Caco-2 (cell line): ENCODE results near the gene LRRC1. TPM values are rescaled to one million over a fixed set of nuclear protein-coding genes. Genes with fewer than 3 reads are reported as not detected.

ENCODE experiments used
- BruUV-seq: library from RNA; stranded (reverse); fragments of 400-500 nt; replicated peaks from 2 replicates; lab custom pipeline; 2021; lab: Mats Ljungman, UMichigan
- CTCF ChIA-PET: fragments of 300-600 bp; sonication (Branson Sonifier 250); formaldehyde crosslinking; loops from one replicate; lab custom pipeline; 2022; ENCODE audit warnings: antibody characterized with exemption; lab: Charles Lee
- POLR2A ChIA-PET: fragments of 300-600 bp; sonication (Branson Sonifier 250); formaldehyde crosslinking; loops from one replicate; lab custom pipeline; 2022; ENCODE audit warnings: antibody characterized with exemption; lab: Charles Lee
- DNase-seq, 2 experiments: peaks; one replicate each; pipeline versions ENCODE4 v3.0.0 to v3.0.0-alpha.2; 2020 to 2022
- H3K27me3 ChIP-seq: replicated peaks from 2 replicates; pipeline ENCODE4 v1.6.0; 2011; ENCODE audit warnings: low read length; ENCODE audit not compliant: control insufficient read depth, insufficient read depth
- H3K36me3 ChIP-seq: 2 replicates; pipeline ENCODE4 v1.5.1; 2011; ENCODE audit warnings: low read length; ENCODE audit not compliant: control insufficient read depth, insufficient read depth
- H3K4me1 ChIP-seq: fragments of 250-450 bp; sonication (Bioruptor Pico); 2 replicates; pipeline ENCODE4 v1.5.1; 2020; ENCODE audit warnings: mild to moderate bottlenecking
- H3K4me3 ChIP-seq: 2 replicates; pipeline ENCODE4 v1.5.1; 2011; ENCODE audit warnings: low read depth, mild to moderate bottlenecking, control low read depth, low read length
- H3K9me3 ChIP-seq: fragments of 250-450 bp; sonication (Bioruptor Pico); 2 replicates; pipeline ENCODE4 v1.5.1; 2020; ENCODE audit warnings: mild to moderate bottlenecking, moderate library complexity
- H3K27ac Mint-ChIP-seq: one replicate; pipeline ENCODE4 v1.8.0; 2022; ENCODE audit warnings: mixed read lengths; ENCODE audit not compliant: unreplicated experiment
- H3K27me3 Mint-ChIP-seq: one replicate; pipeline ENCODE4 v1.8.0; 2022; ENCODE audit warnings: mixed read lengths; ENCODE audit not compliant: insufficient read depth, unreplicated experiment
- H3K36me3 Mint-ChIP-seq: one replicate; pipeline ENCODE4 v1.8.0; 2022; ENCODE audit warnings: mild to moderate bottlenecking, mixed read lengths; ENCODE audit not compliant: insufficient read depth, unreplicated experiment
- H3K4me1 Mint-ChIP-seq: one replicate; pipeline ENCODE4 v1.8.0; 2022; ENCODE audit warnings: low read depth, mixed read lengths; ENCODE audit not compliant: unreplicated experiment
- H3K4me3 Mint-ChIP-seq: one replicate; pipeline ENCODE4 v1.8.0; 2022; ENCODE audit warnings: mild to moderate bottlenecking, moderate library complexity, mixed read lengths; ENCODE audit not compliant: unreplicated experiment
- H3K9me3 Mint-ChIP-seq: one replicate; pipeline ENCODE4 v1.8.0; 2022; ENCODE audit warnings: mixed read lengths; ENCODE audit not compliant: unreplicated experiment
- intact Hi-C: fragments of 100-400 bp; cut with micrococcal nuclease; formaldehyde crosslinking; loops from one replicate; pipeline ENCODE4 v1.10.0; 2022; ENCODE audit not compliant: unreplicated experiment
- total RNA-seq: library from RNA; stranded (reverse); gene quantifications from 2 replicates; pipeline ENCODE4 v1.2.3, GENCODE V29; 2022
- TF ChIP-seq, protein P1 (sequence below), 2 experiments: fragments of 200-600 bp in 1 of 2; IDR thresholded peaks; 1 replicate in 1 of 2; 2 replicates in 1 of 2; pipeline versions ENCODE4 v1.5.1 to v1.8.0; 2011 to 2022; ENCODE audit warnings: antibody characterized with exemption in 1 of 2, control low read depth in 1 of 2, inconsistent platforms in 1 of 2, low read depth in 1 of 2, low read length in 1 of 2, mild to moderate bottlenecking in 1 of 2, moderate library complexity in 1 of 2; ENCODE audit not compliant: insufficient read depth in 1 of 2, severe bottlenecking in 1 of 2, unreplicated experiment in 1 of 2

LRRC1 gene
- total RNA-seq, 1 experiment from 2014 or later = 60.8 TPM

GRCh38 chr6:53808302-53808881, 13.6 kb downstream of the LRRC1 start:
- DNase-seq = no peak
- Mint-ChIP-seq H3K27me3 (no peaks in the 10 kb centered on the region), H3K9me3 (no peaks in the 10 kb centered on the region), H3K4me1 (peaks cover 32% of the 10 kb centered on the region), H3K36me3 (peaks cover 28% of the 10 kb centered on the region), H3K27ac (no peak overlapping the region), H3K4me3 (no peak overlapping the region)
- ChIA-PET POLR2A (interaction anchor here (1.4 kb wide), 1 partner anchor 14 kb away, joined by 5 read pairs; the partner anchor contains the start of gene LRRC1), CTCF (no interaction called here)
- TF ChIP-seq, protein P1, sequence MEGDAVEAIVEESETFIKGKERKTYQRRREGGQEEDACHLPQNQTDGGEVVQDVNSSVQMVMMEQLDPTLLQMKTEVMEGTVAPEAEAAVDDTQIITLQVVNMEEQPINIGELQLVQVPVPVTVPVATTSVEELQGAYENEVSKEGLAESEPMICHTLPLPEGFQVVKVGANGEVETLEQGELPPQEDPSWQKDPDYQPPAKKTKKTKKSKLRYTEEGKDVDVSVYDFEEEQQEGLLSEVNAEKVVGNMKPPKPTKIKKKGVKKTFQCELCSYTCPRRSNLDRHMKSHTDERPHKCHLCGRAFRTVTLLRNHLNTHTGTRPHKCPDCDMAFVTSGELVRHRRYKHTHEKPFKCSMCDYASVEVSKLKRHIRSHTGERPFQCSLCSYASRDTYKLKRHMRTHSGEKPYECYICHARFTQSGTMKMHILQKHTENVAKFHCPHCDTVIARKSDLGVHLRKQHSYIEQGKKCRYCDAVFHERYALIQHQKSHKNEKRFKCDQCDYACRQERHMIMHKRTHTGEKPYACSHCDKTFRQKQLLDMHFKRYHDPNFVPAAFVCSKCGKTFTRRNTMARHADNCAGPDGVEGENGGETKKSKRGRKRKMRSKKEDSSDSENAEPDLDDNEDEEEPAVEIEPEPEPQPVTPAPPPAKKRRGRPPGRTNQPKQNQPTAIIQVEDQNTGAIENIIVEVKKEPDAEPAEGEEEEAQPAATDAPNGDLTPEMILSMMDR (IDR thresholded peaks at IDR 0.05; ENCODE audit: insufficient read depth in 1 of 2, low read depth in 1 of 2, low read length in 1 of 2, severe bottlenecking in 1 of 2, unreplicated experiment in 1 of 2) = no peak
- peaks cover 29% of the 10 kb centered on the region for H3K4me1 ChIP-seq
- intact Hi-C loops = no loop called here
- H3K27me3 ChIP-seq = no peaks in the 10 kb centered on the region
- no peaks in the 10 kb centered on the region for H3K36me3 ChIP-seq
- H3K9me3 ChIP-seq = no peaks in the 10 kb centered on the region
- no TSS peak for BruUV-seq
- H3K4me3 ChIP-seq = no peak overlapping the region

GRCh38 chr6:53809691-53810090, 14.9 kb downstream of the LRRC1 start:
- Histone ChIP-seq H3K4me1 (peaks cover 42% of the 10 kb centered on the region), H3K9me3 (no peaks in the 10 kb centered on the region), H3K27me3 (no peaks in the 10 kb centered on the region), H3K36me3 (no peaks in the 10 kb centered on the region), H3K4me3 (no peak overlapping the region)
- CTCF ChIA-PET = no interaction called here
- intact Hi-C loops = loop anchor here (5.0 kb wide), 1 partner anchor 38 kb away; no protein-coding TSS in a partner anchor
- H3K9me3 Mint-ChIP-seq = no peaks in the 10 kb centered on the region
- POLR2A ChIA-PET = no interaction called here
- H3K36me3 Mint-ChIP-seq = peaks cover 22% of the 10 kb centered on the region
- no peak overlapping the region for H3K27ac Mint-ChIP-seq
- peaks cover 36% of the 10 kb centered on the region for H3K4me1 Mint-ChIP-seq
- no peak overlapping the region for H3K4me3 Mint-ChIP-seq
- DNase-seq = no peak
- BruUV-seq = no TSS peak
- no peaks in the 10 kb centered on the region for H3K27me3 Mint-ChIP-seq
- TF ChIP-seq, protein P1 (IDR thresholded peaks at IDR 0.05; ENCODE audit: insufficient read depth in 1 of 2, low read depth in 1 of 2, low read length in 1 of 2, severe bottlenecking in 1 of 2, unreplicated experiment in 1 of 2) = no peak

DNA sequence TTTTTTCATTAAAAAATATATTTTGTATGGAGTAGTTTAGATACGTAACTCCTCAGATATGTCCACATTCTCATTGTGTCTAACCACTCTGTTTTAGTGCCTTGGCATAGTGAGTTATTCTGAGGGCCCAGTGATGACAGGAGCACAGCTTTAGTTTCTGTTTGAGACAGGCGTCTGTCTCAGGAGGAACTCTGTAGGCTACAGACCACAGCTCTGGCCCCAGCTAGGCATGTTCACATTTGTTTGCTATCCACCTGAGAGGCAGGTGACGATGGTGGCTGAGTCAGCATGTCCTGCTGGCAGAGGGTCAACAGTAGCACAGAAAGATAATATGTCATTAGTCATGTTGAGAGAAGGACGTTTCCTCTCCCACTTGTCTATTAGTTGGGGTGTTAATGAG, 16.3 kb downstream of the LRRC1 start:
- CTCF ChIA-PET = interaction anchor here (2.0 kb wide), 1 partner anchor 145 kb away, joined by 7 read pairs; no protein-coding TSS in a partner anchor
- H3K4me3 ChIP-seq = no peak overlapping the region
- Mint-ChIP-seq H3K4me1 (peaks cover 26% of the 10 kb centered on the region), H3K27me3 (no peaks in the 10 kb centered on the region), H3K9me3 (no peaks in the 10 kb centered on the region), H3K36me3 (peaks cover 27% of the 10 kb centered on the region), H3K4me3 (no peak overlapping the region), H3K27ac (peak overlapping the region; percentile 37)
- peak; percentile 62 to 71 for DNase-seq
- TF ChIP-seq, protein P1 (IDR thresholded peaks at IDR 0.05; ENCODE audit: insufficient read depth in 1 of 2, low read depth in 1 of 2, low read length in 1 of 2, severe bottlenecking in 1 of 2, unreplicated experiment in 1 of 2) = no peak
- intact Hi-C loops = loop anchor here (1.0 to 5.0 kb wide), 2 partner anchors 15 to 36 kb away; no protein-coding TSS in a partner anchor
- H3K36me3 ChIP-seq = no peaks in the 10 kb centered on the region
- POLR2A ChIA-PET = interaction anchor here (1.2 kb wide), 1 partner anchor 16 kb away, joined by 6 read pairs; the partner anchor contains the start of gene LRRC1
- H3K27me3 ChIP-seq = no peaks in the 10 kb centered on the region
- BruUV-seq = no TSS peak
- peaks cover 43% of the 10 kb centered on the region for H3K4me1 ChIP-seq
- H3K9me3 ChIP-seq = no peaks in the 10 kb centered on the region
